ENCODE results near the gene SYPL2. TPM values are rescaled to one million over a fixed set of nuclear protein-coding genes. Genes with fewer than 3 reads are reported as not detected.

The SYPL2 gene
- total RNA-seq = 0.16 and 0.43 TPM in 2 replicates

GRCh38 chr1:109466452-109467300, at the start of gene SYPL2:
TSS of gene SYPL2 (plus strand) at chr1:109466546. CDS start at chr1:109466844, 298 bp downstream.

GRCh38 chr1:109426281-109427170, 39.8 kb upstream of the SYPL2 start, which contains the start of gene PSMA5:
TSS of gene PSMA5 (minus strand) at chr1:109426448. CDS start at chr1:109426330, 118 bp downstream.

GRCh38 chr1:109483672-109484518, 17.5 kb downstream of the SYPL2 start, which contains the start of gene ATXN7L2:
TSS of gene ATXN7L2 (plus strand) at chr1:109483905. CDS start at chr1:109483954, 49 bp downstream.

GRCh38 chr1:109493805-109494539, 27.6 kb downstream of the SYPL2 start, which contains the start of gene CYB561D1:
TSS of gene CYB561D1 (plus strand) at chr1:109494094. CDS start at chr1:109494140, 46 bp downstream.

GRCh38 chr1:109509176-109510134, 43.1 kb downstream of the SYPL2 start, which contains the start of gene AMIGO1:
TSS of gene AMIGO1 (minus strand) at chr1:109509727. CDS start at chr1:109508912, 815 bp downstream.

Other genes with a start within 250 kb of the SYPL2 start
- gene CELSR2, start 217.0 kb upstream of the SYPL2 start, total RNA-seq = 0.34 and 0.63 TPM in 2 replicates
- 1.9 and 3.8 TPM in 2 replicates for gene PSRC1, start 183.4 kb upstream of the SYPL2 start, total RNA-seq
- not detected in 2 replicates for gene MYBPHL, start 159.5 kb upstream of the SYPL2 start, total RNA-seq
- 1.2 and 1.4 TPM in 2 replicates for gene SORT1, start 68.6 kb upstream of the SYPL2 start, total RNA-seq
- 38.5 and 48.2 TPM in 2 replicates for gene PSMA5, start 40.1 kb upstream of the SYPL2 start, total RNA-seq
- gene ATXN7L2, start 17.4 kb downstream of the SYPL2 start, total RNA-seq = 1.3 and 2.1 TPM in 2 replicates
- gene CYB561D1, start 27.5 kb downstream of the SYPL2 start, total RNA-seq = 3.6 and 5.2 TPM in 2 replicates
- gene AMIGO1, start 43.2 kb downstream of the SYPL2 start, total RNA-seq = 1.3 and 1.9 TPM in 2 replicates
- gene GPR61, start 73.3 kb downstream of the SYPL2 start, total RNA-seq = under 0.01 and 0.34 TPM in 2 replicates
- gene GNAI3, start 82.1 kb downstream of the SYPL2 start, total RNA-seq = 13.8 and 15.3 TPM in 2 replicates
- gene GNAT2, start 153.1 kb downstream of the SYPL2 start, total RNA-seq = 0.34 and 0.79 TPM in 2 replicates
- gene AMPD2, start 153.3 kb downstream of the SYPL2 start, total RNA-seq = 57.1 and 61.6 TPM in 2 replicates
- 15.6 and 15.9 TPM in 2 replicates for gene GSTM4, start 189.6 kb downstream of the SYPL2 start, total RNA-seq
- gene GSTM2, start 201.5 kb downstream of the SYPL2 start, total RNA-seq = 33.7 and 43.5 TPM in 2 replicates
- gene GSTM1, start 221.3 kb downstream of the SYPL2 start, total RNA-seq = not detected in 2 replicates
- gene GSTM5, start 245.7 kb downstream of the SYPL2 start, total RNA-seq = 3.9 and 13.4 TPM in 2 replicates